Peyer's patch (tissue), 4 donors: Measurements from ENCODE around the gene ATP6V1D.
"Not testable (repeated sequence)": the region's sequence is repeated elsewhere in the genome, so short reads cannot be mapped to it uniquely, and the experiment has no call there.

Experiments used
- POLR2A ChIP-seq, 2 donors: fragments of 450-650 bp; IDR thresholded peaks; one replicate each; pipeline ENCODE4 v1.5.1; 2017; ENCODE audit warnings: antibody characterized with exemption in 2 of 2, mild to moderate bottlenecking in 2 of 2, moderate library complexity in 2 of 2
- TF ChIP-seq, protein P1 (sequence below), 6 experiments: fragments of 450-650 bp in 4 of 6; fragments of 200-600 bp in 2 of 6; sonication (generic) in 1 of 6; IDR thresholded peaks; one replicate each; pipeline ENCODE4 v1.5.1; 2017 to 2019; ENCODE audit warnings: antibody characterized with exemption in 6 of 6, mild to moderate bottlenecking in 3 of 6, moderate library complexity in 1 of 6

DNA sequence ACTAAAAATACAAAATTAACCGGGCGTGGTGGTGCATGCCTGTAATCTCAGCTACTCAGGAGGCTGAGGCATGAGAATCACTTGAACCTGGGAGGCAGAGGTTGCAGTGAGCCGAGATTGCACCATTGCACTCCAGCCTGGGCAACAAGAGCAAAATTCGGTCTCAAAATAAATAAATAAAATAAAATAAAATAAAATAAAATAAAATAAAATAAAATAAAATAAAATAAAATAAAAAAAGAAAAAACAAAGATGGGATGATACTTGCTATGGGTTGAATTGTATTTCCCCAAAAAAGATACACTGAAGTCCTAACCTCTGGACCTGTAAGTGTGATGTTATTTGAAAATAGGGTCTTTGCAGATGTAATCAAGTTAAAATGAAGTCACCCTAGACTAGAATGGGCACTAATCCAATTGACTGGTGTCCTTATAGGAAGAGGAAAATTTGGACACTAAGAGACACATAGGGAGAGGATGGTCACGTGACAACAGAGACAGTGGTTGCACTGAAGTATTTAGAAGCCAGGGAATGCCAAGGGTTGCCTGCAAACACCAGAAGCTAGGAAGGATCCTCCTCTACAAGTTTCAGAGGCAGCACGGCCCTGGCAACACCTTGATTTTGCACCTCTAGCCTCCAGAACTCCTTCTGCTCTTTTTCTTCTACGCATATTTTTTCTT is 48.7 kb upstream of the ATP6V1D start:
- not testable (repeated sequence) for TF ChIP-seq POLR2A (IDR thresholded peaks at IDR 0.05)
- TF ChIP-seq, protein P1, sequence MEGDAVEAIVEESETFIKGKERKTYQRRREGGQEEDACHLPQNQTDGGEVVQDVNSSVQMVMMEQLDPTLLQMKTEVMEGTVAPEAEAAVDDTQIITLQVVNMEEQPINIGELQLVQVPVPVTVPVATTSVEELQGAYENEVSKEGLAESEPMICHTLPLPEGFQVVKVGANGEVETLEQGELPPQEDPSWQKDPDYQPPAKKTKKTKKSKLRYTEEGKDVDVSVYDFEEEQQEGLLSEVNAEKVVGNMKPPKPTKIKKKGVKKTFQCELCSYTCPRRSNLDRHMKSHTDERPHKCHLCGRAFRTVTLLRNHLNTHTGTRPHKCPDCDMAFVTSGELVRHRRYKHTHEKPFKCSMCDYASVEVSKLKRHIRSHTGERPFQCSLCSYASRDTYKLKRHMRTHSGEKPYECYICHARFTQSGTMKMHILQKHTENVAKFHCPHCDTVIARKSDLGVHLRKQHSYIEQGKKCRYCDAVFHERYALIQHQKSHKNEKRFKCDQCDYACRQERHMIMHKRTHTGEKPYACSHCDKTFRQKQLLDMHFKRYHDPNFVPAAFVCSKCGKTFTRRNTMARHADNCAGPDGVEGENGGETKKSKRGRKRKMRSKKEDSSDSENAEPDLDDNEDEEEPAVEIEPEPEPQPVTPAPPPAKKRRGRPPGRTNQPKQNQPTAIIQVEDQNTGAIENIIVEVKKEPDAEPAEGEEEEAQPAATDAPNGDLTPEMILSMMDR (IDR thresholded peaks at IDR 0.05) = not testable (repeated sequence)
